ENCODE measurements around the gene CCDC71L.
"Not testable (repeated sequence)": the region's sequence is repeated elsewhere in the genome, so short reads cannot be mapped to it uniquely, and the experiment has no call there.

The CCDC71L gene

GRCh38 chr7:106660862-106661720 lies at the start of gene CCDC71L:
TSS of gene CCDC71L (minus strand) at chr7:106661158. CDS start at chr7:106660896, 262 bp downstream.
- DNase-seq (ENCODE audit: low spot score), result peak; percentile 90

- DNase-seq (ENCODE audit: low spot score), result not testable (repeated sequence)
Observed at GRCh38 chr7:106709604-106710003, 48.6 kb upstream of the CCDC71L start.

- no peak for DNase-seq (ENCODE audit: low spot score)
Observed at GRCh38 chr7:106704000-106704840, 43.3 kb upstream of the CCDC71L start.

GRCh38 chr7:106693677-106694353 lies 32.9 kb upstream of the CCDC71L start:
- no peak for DNase-seq (ENCODE audit: low spot score)

- no peak for DNase-seq (ENCODE audit: low spot score)
Observed at GRCh38 chr7:106692450-106693051, 31.6 kb upstream of the CCDC71L start.

GRCh38 chr7:106688161-106688560 lies 27.2 kb upstream of the CCDC71L start:
- not testable (repeated sequence) for DNase-seq (ENCODE audit: low spot score)

- DNase-seq (ENCODE audit: low spot score), result no peak
Observed at GRCh38 chr7:106683941-106684340, 23.0 kb upstream of the CCDC71L start.

GRCh38 chr7:106681815-106682495 lies 21.0 kb upstream of the CCDC71L start:
- DNase-seq (ENCODE audit: low spot score), result no peak

GRCh38 chr7:106679153-106679931 lies 18.4 kb upstream of the CCDC71L start:
- DNase-seq (ENCODE audit: low spot score), result no peak

GRCh38 chr7:106678795-106679152 lies 17.8 kb upstream of the CCDC71L start:
- no peak for DNase-seq (ENCODE audit: low spot score)

- not testable (repeated sequence) for DNase-seq (ENCODE audit: low spot score)
Observed at GRCh38 chr7:106676506-106676905, 15.5 kb upstream of the CCDC71L start.

GRCh38 chr7:106673688-106674087 lies 12.7 kb upstream of the CCDC71L start:
- not testable (repeated sequence) for DNase-seq (ENCODE audit: low spot score)

GRCh38 chr7:106671930-106672329 lies 11.0 kb upstream of the CCDC71L start:
- DNase-seq (ENCODE audit: low spot score), result not testable (repeated sequence)

- DNase-seq (ENCODE audit: low spot score), result no peak
Observed at GRCh38 chr7:106671160-106671559, 10.2 kb upstream of the CCDC71L start.

- no peak for DNase-seq (ENCODE audit: low spot score)
Observed at GRCh38 chr7:106668861-106669524, 8.0 kb upstream of the CCDC71L start.

GRCh38 chr7:106666353-106666752 lies 5.4 kb upstream of the CCDC71L start:
- DNase-seq (ENCODE audit: low spot score), result no peak

- no peak for DNase-seq (ENCODE audit: low spot score)
Observed at GRCh38 chr7:106664343-106664742, 3.4 kb upstream of the CCDC71L start.

GRCh38 chr7:106659963-106660861 lies 746 bp downstream of the CCDC71L start:
- peak; percentile 28 for DNase-seq (ENCODE audit: low spot score)
